H1 (cell line): ENCODE data around the gene XPO6. TPM values are rescaled to one million over a fixed set of nuclear protein-coding genes. Genes with fewer than 3 reads are reported as not detected.

Experiments
- CTCF ChIA-PET: fragments of 300-600 bp; sonication (Branson Sonifier 250); formaldehyde crosslinking; loops from one replicate; lab custom pipeline; 2021; ENCODE audit not compliant: partially characterized antibody; lab: Charles Lee
- POLR2A ChIA-PET: fragments of 300-600 bp; sonication (Branson Sonifier 250); formaldehyde crosslinking; loops from one replicate; lab custom pipeline; 2021; ENCODE audit warnings: inconsistent platforms; ENCODE audit not compliant: partially characterized antibody; lab: Charles Lee
- DNase-seq, 2 experiments: peaks; one replicate each; pipeline versions ENCODE4 v3.0.0 to v3.0.0-alpha.2; 2010 to 2022; ENCODE audit warnings: low spot score in 2 of 2, low read depth in 1 of 2, mixed read lengths in 1 of 2
- FAIRE-seq: peaks from 2 replicates; lab custom pipeline; 2011; peaks lifted over from hg19 to GRCh38; lab: Jason Lieb, UNC
- H2AFZ ChIP-seq: 2 replicates; pipeline ENCODE4 v1.8.1; 2012; ENCODE audit warnings: low read length, inconsistent platforms
- H2AK5ac ChIP-seq: 2 replicates; pipeline ENCODE4 v1.6.1; 2013; ENCODE audit warnings: low read depth, low read length
- H2BK120ac ChIP-seq: replicated peaks from 2 replicates; pipeline ENCODE3; 2013; ENCODE audit warnings: low read depth, low read length, inconsistent platforms
- H2BK12ac ChIP-seq: 2 replicates; pipeline ENCODE4 v1.6.1; 2013; ENCODE audit warnings: low read depth, low read length
- H2BK15ac ChIP-seq: 2 replicates; pipeline ENCODE4 v1.6.1; 2013; ENCODE audit warnings: low read length
- H2BK20ac ChIP-seq: 2 replicates; pipeline ENCODE4 v1.6.1; 2013; ENCODE audit warnings: low read length
- H2BK5ac ChIP-seq: 2 replicates; pipeline ENCODE4 v1.6.1; 2013; ENCODE audit warnings: low read depth, low read length
- H3K14ac ChIP-seq: 2 replicates; pipeline ENCODE4 v1.6.1; 2013; ENCODE audit warnings: inconsistent platforms; ENCODE audit not compliant: insufficient read length
- H3K18ac ChIP-seq: 2 replicates; pipeline ENCODE4 v1.6.1; 2013; ENCODE audit warnings: low read length; ENCODE audit errors: extremely low read depth
- H3K23ac ChIP-seq: 2 replicates; pipeline ENCODE4 v1.6.1; 2013; ENCODE audit warnings: inconsistent platforms; ENCODE audit not compliant: insufficient read length
- H3K23me2 ChIP-seq: 2 replicates; pipeline ENCODE4 v1.6.1; 2013; ENCODE audit warnings: low read depth, low read length
- H3K27ac ChIP-seq: 2 replicates; pipeline ENCODE4 v1.6.1; 2011; ENCODE audit warnings: low read depth, low read length, inconsistent platforms
- H3K27me3 ChIP-seq, 4 experiments: replicated peaks in 1 of 4; 1 replicate in 1 of 4; 2 replicates in 3 of 4; pipeline versions ENCODE4 v1.6.1 to v1.8.1; 2011 to 2013; ENCODE audit warnings: low read length in 3 of 4, mild to moderate bottlenecking in 3 of 4, inconsistent platforms in 2 of 4, mixed read lengths in 2 of 4, moderate library complexity in 1 of 4; ENCODE audit not compliant: control insufficient read depth in 3 of 4, insufficient read depth in 3 of 4; ENCODE audit errors: extremely low read depth in 1 of 4
- H3K36me3 ChIP-seq, 4 experiments: 2 replicates each; pipeline versions ENCODE4 v1.6.1 to v1.8.1; 2011 to 2013; ENCODE audit warnings: mild to moderate bottlenecking in 4 of 4, low read length in 3 of 4, moderate library complexity in 2 of 4, control low read depth in 1 of 4, inconsistent platforms in 1 of 4; ENCODE audit not compliant: insufficient read depth in 4 of 4, control insufficient read depth in 2 of 4
- H3K4ac ChIP-seq: replicated peaks from 2 replicates; pipeline ENCODE3; 2013; ENCODE audit warnings: low read length, low read depth, mixed read lengths, inconsistent platforms; ENCODE audit not compliant: insufficient read length
- H3K4me1 ChIP-seq, 4 experiments: replicated peaks in 1 of 4; 1 replicate in 1 of 4; 2 replicates in 3 of 4; pipeline versions ENCODE4 v1.6.1 to v1.8.1; 2011 to 2013; ENCODE audit warnings: low read length in 3 of 4, inconsistent platforms in 2 of 4, mixed read lengths in 1 of 4; ENCODE audit not compliant: insufficient read depth in 4 of 4, control insufficient read depth in 3 of 4
- H3K4me2 ChIP-seq, 2 experiments: 2 replicates each; pipeline versions ENCODE4 v1.6.1 to v1.8.1; 2011 to 2013; ENCODE audit warnings: low read depth in 2 of 2, low read length in 2 of 2, control low read depth in 1 of 2, inconsistent platforms in 1 of 2, mild to moderate bottlenecking in 1 of 2; ENCODE audit not compliant: insufficient read depth in 1 of 2
- H3K4me3 ChIP-seq, 4 experiments: fragments of 200-600, 300-600 bp in 1 of 4; sonication (generic), shearing (Covaris generic), sonication (Bioruptor Twin) in 1 of 4; 2 replicates each; pipeline versions ENCODE4 v1.5.1 to v1.8.1; 2011 to 2016; ENCODE audit warnings: low read length in 4 of 4, low read depth in 3 of 4, control low read depth in 2 of 4, inconsistent platforms in 2 of 4, mild to moderate bottlenecking in 2 of 4, mixed read lengths in 1 of 4, moderate library complexity in 1 of 4; ENCODE audit not compliant: insufficient read depth in 2 of 4; ENCODE audit errors: extremely low read depth in 1 of 4
- H3K56ac ChIP-seq: replicated peaks from 2 replicates; pipeline ENCODE3; 2013; ENCODE audit warnings: low read depth, mild to moderate bottlenecking, mixed read lengths, low read length, inconsistent platforms; ENCODE audit not compliant: insufficient read length
- H3K79me1 ChIP-seq: 2 replicates; pipeline ENCODE4 v1.6.1; 2013; ENCODE audit warnings: low read depth, low read length, control low read depth
- H3K79me2 ChIP-seq, 2 experiments: 2 replicates each; pipeline versions ENCODE4 v1.6.1 to v1.8.1; 2012 to 2013; ENCODE audit warnings: low read length in 2 of 2, mild to moderate bottlenecking in 2 of 2, inconsistent platforms in 1 of 2; ENCODE audit not compliant: insufficient read depth in 2 of 2, control insufficient read depth in 1 of 2
- H3K9ac ChIP-seq, 4 experiments: replicated peaks in 1 of 4; 1 replicate in 1 of 4; 2 replicates in 3 of 4; pipeline versions ENCODE4 v1.6.1 to v1.8.1; 2011 to 2013; ENCODE audit warnings: low read depth in 3 of 4, low read length in 3 of 4, control low read depth in 2 of 4, mild to moderate bottlenecking in 2 of 4, moderate library complexity in 2 of 4, inconsistent platforms in 1 of 4; ENCODE audit errors: extremely low read depth in 1 of 4
- H3K9me3 ChIP-seq, 2 experiments: 2 replicates each; pipeline versions ENCODE4 v1.6.1 to v1.8.1; 2012 to 2013; ENCODE audit warnings: mild to moderate bottlenecking in 2 of 2, moderate library complexity in 2 of 2, control low read depth in 1 of 2, inconsistent platforms in 1 of 2, low read depth in 1 of 2, low read length in 1 of 2, mixed read lengths in 1 of 2; ENCODE audit not compliant: insufficient read depth in 2 of 2
- H4K20me1 ChIP-seq, 2 experiments: replicated peaks in 1 of 2; 2 replicates each; pipeline versions ENCODE3 to v1.8.1; 2011 to 2013; ENCODE audit warnings: inconsistent platforms in 2 of 2, low read length in 2 of 2, mild to moderate bottlenecking in 1 of 2; ENCODE audit not compliant: insufficient read depth in 2 of 2, control insufficient read depth in 1 of 2
- H4K5ac ChIP-seq: 2 replicates; pipeline ENCODE4 v1.6.1; 2013; ENCODE audit warnings: low read length, low read depth, mixed read lengths, inconsistent platforms; ENCODE audit not compliant: insufficient read length
- H4K8ac ChIP-seq: 2 replicates; pipeline ENCODE4 v1.8.0; 2013; ENCODE audit warnings: mild to moderate bottlenecking, moderate library complexity, low read length, inconsistent platforms; ENCODE audit not compliant: insufficient read depth; ENCODE audit errors: extremely low read depth
- H4K91ac ChIP-seq: replicated peaks from 2 replicates; pipeline ENCODE3; 2013; ENCODE audit warnings: low read length, mixed read lengths, inconsistent platforms; ENCODE audit not compliant: insufficient read length
- CHD1 ChIP-seq: IDR thresholded peaks from 2 replicates; pipeline ENCODE4 v1.6.1; 2012; ENCODE audit warnings: low read depth, low read length, improper control_type of control experiment
- CTBP2 ChIP-seq: IDR thresholded peaks from 2 replicates; pipeline ENCODE4 v1.7.0; 2011; ENCODE audit warnings: borderline replicate concordance, mild to moderate bottlenecking, moderate library complexity, mixed read lengths, low read length; ENCODE audit not compliant: insufficient read depth, insufficient read length
- EP300 ChIP-seq, 2 experiments: IDR thresholded peaks; 1 replicate in 1 of 2; 2 replicates in 1 of 2; pipeline ENCODE4 v1.6.1; 2011 to 2012; ENCODE audit warnings: low read depth in 2 of 2, low read length in 2 of 2, mild to moderate bottlenecking in 2 of 2, borderline replicate concordance in 1 of 2, inconsistent platforms in 1 of 2, moderate library complexity in 1 of 2
- GABPA ChIP-seq: IDR thresholded peaks from 2 replicates; pipeline ENCODE4 v1.6.1; 2011; ENCODE audit warnings: mild to moderate bottlenecking, low read length, moderate library complexity, borderline replicate concordance; ENCODE audit not compliant: insufficient read depth
- GTF2F1 ChIP-seq: IDR thresholded peaks from 2 replicates; pipeline ENCODE4 v1.6.1; 2012; ENCODE audit warnings: low read depth, low read length, improper control_type of control experiment, borderline replicate concordance
- JUND ChIP-seq: IDR thresholded peaks from 2 replicates; pipeline ENCODE4 v1.6.1; 2011; ENCODE audit warnings: mild to moderate bottlenecking, improper control_type of control experiment, low read length
- SIRT6 ChIP-seq: IDR thresholded peaks from one replicate; pipeline ENCODE4 v1.7.1; 2012; ENCODE audit warnings: low read length, inconsistent platforms
- SP1 ChIP-seq: IDR thresholded peaks from 2 replicates; pipeline ENCODE4 v1.6.1; 2011; ENCODE audit warnings: low read depth, low read length
- SP2 ChIP-seq: IDR thresholded peaks from 2 replicates; pipeline ENCODE4 v1.6.1; 2012; ENCODE audit warnings: mild to moderate bottlenecking, low read length, inconsistent platforms
- SRF ChIP-seq: IDR thresholded peaks from 2 replicates; pipeline ENCODE4 v1.6.1; 2011; ENCODE audit warnings: mild to moderate bottlenecking, low read depth, low read length, moderate library complexity
- TCF12 ChIP-seq: IDR thresholded peaks from 2 replicates; pipeline ENCODE4 v1.6.1; 2011; ENCODE audit warnings: low read depth, mild to moderate bottlenecking, low read length
- USF2 ChIP-seq: IDR thresholded peaks from 2 replicates; pipeline ENCODE4 v1.6.1; 2011; ENCODE audit warnings: low read length, improper control_type of control experiment
- ZNF274 ChIP-seq: IDR thresholded peaks from 2 replicates; pipeline ENCODE4 v1.7.0; 2012; ENCODE audit warnings: low read length, borderline replicate concordance; ENCODE audit errors: extremely low read depth
- WGBS, 2 experiments: shearing (Covaris generic) in 1 of 2; methylation state at CpG; one replicate each; pipeline versions ENCODE4 v1.1.6 to v1.1.7; 2013 to 2015; ENCODE audit warnings: low lambda C conversion rate in 2 of 2, mixed read lengths in 2 of 2, inconsistent platforms in 1 of 2, low coverage in 1 of 2, missing lambda C conversion rate in 1 of 2; ENCODE audit not compliant: insufficient replicate concordance in 2 of 2, insufficient coverage in 1 of 2, insufficient read length in 1 of 2; ENCODE audit errors: extremely low coverage in 1 of 2, missing lambda C conversion rate in 1 of 2; 5-methylcytosine and 5-hydroxymethylcytosine counted together
- polyA plus RNA-seq, 7 experiments: library from polyadenylated mRNA; depleted of rRNA in 3 of 7; stranded (reverse) in 5 of 7; unstranded in 2 of 7; fragments of >200 nt in 5 of 7; fragments of 200-250 nt in 2 of 7; gene quantifications; 1 replicate in 5 of 7; 2 replicates in 1 of 7; 4 replicates in 1 of 7; pipeline versions ENCODE4 v1.2.1 to v1.2.3, GENCODE V29; 2011 to 2013; ENCODE audit warnings: missing spikeins in 2 of 7, mixed read lengths in 2 of 7
- total RNA-seq: library from RNA; stranded (reverse); fragmentation: NEBNext Ultra II Directional; extraction: Animal tissue kit (Norgen Biotek cat#: 25700); gene quantifications from 2 replicates; pipeline ENCODE4 v1.2.1, GENCODE V29; 2021

Gene XPO6
- total and polyA plus RNA-seq, 2 of the 8 experiments (the other 6 are each of a cell fraction or from before 2014, with no cell fraction given), result 152 to 254 TPM

- Histone ChIP-seq H3K56ac (no peak overlapping the region), H2BK12ac (no peak overlapping the region), H3K36me3 (peaks cover 5 to 60% (median 30%) of the 10 kb centered on the region in 4 experiments), H3K9me3 (no peaks in the 10 kb centered on the region), H3K9ac (no peak overlapping the region), H3K4me3 (no peak overlapping the region), H3K4me1 (no peaks in the 10 kb centered on the region; a peak in 1 of 7 replicates), H2AFZ (no peak overlapping the region), H3K14ac (no peak overlapping the region), H3K79me1 (peaks cover 3% of the 10 kb centered on the region), H3K18ac (no peak overlapping the region), H2BK5ac (no peak overlapping the region), H2BK20ac (no peak overlapping the region), H3K23ac (no peak overlapping the region), H2AK5ac (no peak overlapping the region), H4K91ac (no peak overlapping the region), H4K8ac (no peak overlapping the region), H2BK15ac (no peak overlapping the region), H3K23me2 (no peaks in the 10 kb centered on the region; the same call in 1 of the 2 replicates), H4K20me1 (peaks cover 0 to 6% of the 10 kb centered on the region in 2 experiments), H3K27me3 (no peaks in the 10 kb centered on the region), H3K4me2 (no peak overlapping the region), H4K5ac (no peak overlapping the region), H3K27ac (no peak overlapping the region), H3K79me2 (peaks cover 0 to 6% of the 10 kb centered on the region in 2 experiments; a peak in 3 of 4 replicates), H2BK120ac (no peak overlapping the region), H3K4ac (no peak overlapping the region)
- 97% methylated on average over 3 of the region's 3 CpGs; no CpG with 5 or more reads in 1 of the 2 experiments for WGBS, 2 experiments
- FAIRE-seq (no peak), DNase-seq (no peak)
- ChIA-PET CTCF (interaction anchor here (0.7 kb wide), 1 partner anchor 29 kb away, joined by 3 read pairs; no protein-coding TSS in a partner anchor), POLR2A (interaction anchor here (0.8 kb wide), 1 partner anchor 1677 kb away, joined by 3 read pairs; no protein-coding TSS in a partner anchor)
- TF ChIP-seq SP2, result no peak
- no peak for TF ChIP-seq GTF2F1
- TF ChIP-seq EP300 (IDR thresholded peaks at IDR 0.05; ENCODE audit: borderline replicate concordance in 1 of 2, low read depth in 2 of 2, low read length in 2 of 2), result no peak
- no peak for TF ChIP-seq GABPA
- no peak for TF ChIP-seq TCF12
- no peak for TF ChIP-seq CTBP2
- no peak for TF ChIP-seq CHD1
- TF ChIP-seq USF2, result no peak
- no peak for TF ChIP-seq SRF
- TF ChIP-seq ZNF274, result no peak
- TF ChIP-seq SIRT6, result no peak
- TF ChIP-seq SP1, result no peak
- TF ChIP-seq JUND, result no peak
Measured at GRCh38 chr16:28167730-28168129, 44.0 kb downstream of the XPO6 start.
